GM12878 (cell line): ENCODE measurements around the gene TAPBP. TPM values are rescaled to one million over a fixed set of nuclear protein-coding genes. Genes with fewer than 3 reads are reported as not detected.
"Not testable (repeated sequence)": the region's sequence is repeated elsewhere in the genome, so short reads cannot be mapped to it uniquely, and the experiment has no call there.

Source experiments
- ATAC-seq: fragments of 200-7000 bp; cut with Tn5 transposase; 3 replicates; pipeline ENCODE4 v1.9.1; 2020; ENCODE audit warnings: mild to moderate bottlenecking, moderate library complexity
- BruUV-seq: library from RNA; stranded (reverse); fragments of 400-500 nt; replicated peaks from 2 replicates; lab custom pipeline; 2021; lab: Mats Ljungman, UMichigan
- CTCF ChIA-PET: fragments of 300-600 bp; sonication (Branson Sonifier 250); formaldehyde crosslinking; extraction: SDS; loops from one replicate; lab custom pipeline; 2021; ENCODE audit warnings: inconsistent platforms; lab: Yijun Ruan, JAX
- POLR2A ChIA-PET: fragments of 350-600 bp; formaldehyde crosslinking; extraction: SDS; loops from one replicate; lab custom pipeline; 2021; ENCODE audit warnings: inconsistent platforms; lab: Charles Lee
- RAD21 ChIA-PET: fragments of 300-600 bp; sonication (Branson Sonifier 250); formaldehyde crosslinking; loops from one replicate; lab custom pipeline; 2023; ENCODE audit warnings: antibody characterized with exemption; ENCODE audit not compliant: unreplicated experiment; lab: Charles Lee
- SMC1A ChIA-PET: fragments of 300-600 bp; sonication (Branson Sonifier 250); formaldehyde crosslinking; loops from one replicate; lab custom pipeline; 2023; ENCODE audit not compliant: unreplicated experiment, uncharacterized antibody; lab: Charles Lee
- DNase-seq: peaks from one replicate; pipeline ENCODE4 v3.0.0-alpha.2; 2011; ENCODE audit warnings: low read depth, low spot score
- FAIRE-seq: peaks from 3 replicates; lab custom pipeline; 2011; peaks lifted over from hg19 to GRCh38; lab: Jason Lieb, UNC
- H2AFZ ChIP-seq: 2 replicates; pipeline ENCODE4 v1.6.0; 2011; ENCODE audit warnings: low read depth, low read length, control low read depth; ENCODE audit not compliant: control insufficient read depth
- H3K27ac ChIP-seq: 2 replicates; pipeline ENCODE4 v1.5.1; 2011; ENCODE audit warnings: control low read depth; ENCODE audit not compliant: control insufficient read depth, insufficient read depth
- H3K27me3 ChIP-seq, 2 experiments: replicated peaks in 1 of 2; 2 replicates each; pipeline versions ENCODE4 v1.6.0 to v1.6.1; 2011; ENCODE audit warnings: low read length in 1 of 2; ENCODE audit not compliant: control insufficient read depth in 2 of 2, insufficient read depth in 2 of 2
- H3K36me3 ChIP-seq, 2 experiments: 2 replicates each; pipeline ENCODE4 v1.5.1; 2011; ENCODE audit warnings: low read length in 1 of 2; ENCODE audit not compliant: control insufficient read depth in 2 of 2, insufficient read depth in 2 of 2
- H3K4me1 ChIP-seq: 2 replicates; pipeline ENCODE4 v1.6.1; 2011; ENCODE audit warnings: mild to moderate bottlenecking, low read length, moderate library complexity, mixed read lengths; ENCODE audit not compliant: control insufficient read depth, insufficient read depth
- H3K4me2 ChIP-seq: 2 replicates; pipeline ENCODE4 v1.6.0; 2011; ENCODE audit warnings: control low read depth; ENCODE audit not compliant: control insufficient read depth, insufficient read depth
- H3K4me3 ChIP-seq: fragments of 200-600 bp; sonication (generic); 2 replicates; pipeline ENCODE4 v1.5.1; 2016
- H3K79me2 ChIP-seq: 2 replicates; pipeline ENCODE4 v1.6.0; 2011; ENCODE audit warnings: low read length; ENCODE audit not compliant: control insufficient read depth, insufficient read depth
- H3K9ac ChIP-seq: 2 replicates; pipeline ENCODE4 v1.8.0; 2011; ENCODE audit warnings: low read length, control low read depth, mixed read lengths; ENCODE audit not compliant: control insufficient read depth, insufficient read depth
- H3K9me3 ChIP-seq: replicated peaks from 3 replicates; pipeline ENCODE4 v1.5.1; 2011; ENCODE audit warnings: mild to moderate bottlenecking, low read length; ENCODE audit not compliant: control insufficient read depth, insufficient read depth
- H4K20me1 ChIP-seq: 2 replicates; pipeline ENCODE4 v1.6.0; 2011; ENCODE audit not compliant: control insufficient read depth, insufficient read depth
- BRCA1 ChIP-seq: IDR thresholded peaks from 2 replicates; pipeline ENCODE4 v1.6.1; 2011; ENCODE audit warnings: low read depth, low read length, improper control_type of control experiment
- POLR2A ChIP-seq: IDR thresholded peaks from 2 replicates; pipeline ENCODE4 v1.6.1; 2011; ENCODE audit warnings: low read depth, mild to moderate bottlenecking, low read length
- RB1 ChIP-seq: fragments of 450-650 bp; formaldehyde crosslinking; IDR thresholded peaks from 2 replicates; pipeline ENCODE4 v1.6.1; 2017; ENCODE audit warnings: mild to moderate bottlenecking, borderline replicate concordance
- SREBF1 ChIP-seq: IDR thresholded peaks from 2 replicates; pipeline ENCODE4 v1.6.1; 2012; ENCODE audit warnings: mild to moderate bottlenecking, low read length
- SUZ12 ChIP-seq: fragments of 200-600 bp; sonication (generic); IDR thresholded peaks from one replicate; pipeline ENCODE4 v1.6.1; 2018; ENCODE audit warnings: antibody characterized with exemption, mild to moderate bottlenecking; ENCODE audit not compliant: unreplicated experiment
- WGBS: methylation state at CpG from one replicate; pipeline ENCODE4 v1.1.6; 2016; ENCODE audit warnings: low lambda C conversion rate; ENCODE audit not compliant: insufficient replicate concordance, insufficient coverage; ENCODE audit errors: missing lambda C conversion rate; 5-methylcytosine and 5-hydroxymethylcytosine counted together
- in situ Hi-C: fragments of 300-500 bp; cut with MboI; formaldehyde crosslinking; loops from 9 replicates; pipeline ENCODE4 v1.14.3; 2018; ENCODE audit warnings: mixed read lengths
- intact Hi-C: fragments of 100-400 bp; cut with micrococcal nuclease; formaldehyde crosslinking; loops from one replicate; pipeline ENCODE4 v1.14.2; 2022; ENCODE audit not compliant: unreplicated experiment
- polyA plus RNA-seq, 11 experiments: library from polyadenylated mRNA; depleted of rRNA in 4 of 11; unstranded in 6 of 11; stranded (reverse) in 5 of 11; fragments of >200 nt; fragmentation: Nextera tagmentation in 4 of 11; fragmentation: Illumina TruSeq in 1 of 11; extraction: Ambion mirVana in 4 of 11; extraction: Trizol in 1 of 11; gene quantifications; 1 replicate in 1 of 11; 2 replicates in 10 of 11; pipeline versions ENCODE4 v1.2.1 to v1.2.3, GENCODE V29; 2011 to 2016; ENCODE audit warnings: inconsistent platforms in 2 of 11, missing spikeins in 2 of 11, low read depth in 1 of 11
- total RNA-seq, 4 experiments: library from RNA; depleted of rRNA in 3 of 4; stranded (reverse); fragments of >200 nt in 3 of 4; fragmentation: Illumina TruSeq in 1 of 4; extraction: Trizol in 1 of 4; gene quantifications; 2 replicates each; pipeline versions ENCODE4 v1.2.1 to v1.2.3, GENCODE V29; 2013 to 2021
- TF ChIP-seq, protein P1 (sequence below): fragments of 450-650 bp; formaldehyde crosslinking; IDR thresholded peaks from 2 replicates; pipeline ENCODE4 v1.4.0; 2022; ENCODE audit warnings: mild to moderate bottlenecking, moderate library complexity

Gene TAPBP
- total and polyA plus RNA-seq, 10 of the 15 experiments (the other 5 are each of a cell fraction or from before 2014, with no cell fraction given): 14.6 to 210 (median 78.1) TPM

DNA sequence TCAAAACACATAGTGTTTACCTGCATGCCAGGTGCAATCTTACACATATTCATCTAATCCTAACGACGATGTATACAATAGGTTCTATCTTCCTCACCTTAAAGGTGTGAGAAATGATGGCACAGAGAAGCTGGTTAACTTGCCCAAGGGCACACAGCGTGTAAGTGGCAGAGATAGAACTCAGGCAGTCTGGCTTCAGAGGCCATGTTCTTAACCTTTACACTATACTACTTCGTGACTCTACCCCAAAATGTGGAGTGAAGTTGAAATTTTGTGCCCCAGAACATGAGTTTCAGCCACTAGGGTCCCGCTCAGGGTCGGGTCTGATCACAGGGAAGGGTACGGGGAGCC, 42.8 kb downstream of the TAPBP start (continued):
- TF ChIP-seq, protein P1, sequence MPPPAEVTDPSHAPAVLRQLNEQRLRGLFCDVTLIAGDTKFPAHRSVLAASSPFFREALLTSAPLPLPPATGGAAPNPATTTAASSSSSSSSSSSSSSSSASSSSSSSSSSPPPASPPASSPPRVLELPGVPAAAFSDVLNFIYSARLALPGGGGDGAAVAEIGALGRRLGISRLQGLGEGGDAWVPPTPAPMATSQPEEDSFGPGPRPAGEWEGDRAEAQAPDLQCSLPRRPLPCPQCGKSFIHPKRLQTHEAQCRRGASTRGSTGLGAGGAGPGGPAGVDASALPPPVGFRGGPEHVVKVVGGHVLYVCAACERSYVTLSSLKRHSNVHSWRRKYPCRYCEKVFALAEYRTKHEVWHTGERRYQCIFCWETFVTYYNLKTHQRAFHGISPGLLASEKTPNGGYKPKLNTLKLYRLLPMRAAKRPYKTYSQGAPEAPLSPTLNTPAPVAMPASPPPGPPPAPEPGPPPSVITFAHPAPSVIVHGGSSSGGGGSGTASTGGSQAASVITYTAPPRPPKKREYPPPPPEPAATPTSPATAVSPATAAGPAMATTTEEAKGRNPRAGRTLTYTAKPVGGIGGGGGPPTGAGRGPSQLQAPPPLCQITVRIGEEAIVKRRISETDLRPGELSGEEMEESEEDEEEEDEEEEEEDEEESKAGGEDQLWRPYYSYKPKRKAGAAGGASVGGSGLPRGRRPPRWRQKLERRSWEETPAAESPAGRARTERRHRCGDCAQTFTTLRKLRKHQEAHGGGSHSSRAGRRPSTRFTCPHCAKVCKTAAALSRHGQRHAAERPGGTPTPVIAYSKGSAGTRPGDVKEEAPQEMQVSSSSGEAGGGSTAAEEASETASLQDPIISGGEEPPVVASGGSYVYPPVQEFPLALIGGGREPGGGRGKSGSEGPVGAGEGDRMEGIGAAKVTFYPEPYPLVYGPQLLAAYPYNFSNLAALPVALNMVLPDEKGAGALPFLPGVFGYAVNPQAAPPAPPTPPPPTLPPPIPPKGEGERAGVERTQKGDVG (CRISPR knock-in tag): 0 out of 2 replicates have a peak, but pooled peaks have one; percentile 8
- TF ChIP-seq BRCA1 (no peak), RB1 (no peak)
- TF ChIP-seq, all 136 proteins: peak for 6

DNA sequence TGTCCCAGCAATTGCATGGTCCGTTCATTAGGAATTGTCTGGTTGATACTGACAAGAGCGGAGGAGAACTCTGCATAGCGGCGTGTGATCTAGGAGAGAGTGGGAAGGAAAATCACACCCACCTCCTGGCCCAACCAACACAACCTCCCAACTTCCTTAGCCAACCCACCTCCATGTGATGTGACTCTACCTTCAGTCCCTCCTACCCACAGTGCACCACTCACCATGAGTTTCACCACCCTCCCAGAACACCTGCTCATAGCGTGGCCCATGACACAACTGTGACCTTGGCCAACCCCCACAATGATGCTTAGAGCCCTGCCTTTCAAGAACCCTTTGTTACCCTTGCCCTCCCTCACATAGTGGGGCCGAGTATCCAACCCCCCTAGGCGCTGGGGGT, 49.9 kb downstream of the TAPBP start:
- no peak overlapping the region for H3K4me3 ChIP-seq
- H2AFZ ChIP-seq: no peak overlapping the region
- no peaks in the 10 kb centered on the region for H3K79me2 ChIP-seq
- H3K27me3 ChIP-seq: no peaks in the 10 kb centered on the region
- 85% methylated on average over 7 of the region's 7 CpGs for whole genome bisulfite sequencing
- intact Hi-C loops: no loop called here
- H3K9me3 ChIP-seq: no peaks in the 10 kb centered on the region
- ChIA-PET POLR2A (no interaction called here), CTCF (interaction anchor here (0.8 kb wide), 1 partner anchor 10 kb away, joined by 4 read pairs; no protein-coding TSS in a partner anchor), RAD21 (no interaction called here), SMC1A (no interaction called here)
- BruUV-seq: no TSS peak
- H3K36me3 ChIP-seq: peaks cover 18 to 25% of the 10 kb centered on the region in 2 experiments
- H3K27ac ChIP-seq: no peak overlapping the region
- H3K4me2 ChIP-seq: no peak overlapping the region
- in situ Hi-C loops: no loop called here
- no peaks in the 10 kb centered on the region for H4K20me1 ChIP-seq
- TF ChIP-seq SUZ12 (no peak), POLR2A (0 out of 2 replicates have a peak, but pooled peaks have one; percentile 18), SREBF1 (no peak)
- no peaks in the 10 kb centered on the region for H3K4me1 ChIP-seq
- no peak for DNase-seq
- H3K9ac ChIP-seq: no peak overlapping the region
- no peak for ATAC-seq
- FAIRE-seq: no peak

DNA sequence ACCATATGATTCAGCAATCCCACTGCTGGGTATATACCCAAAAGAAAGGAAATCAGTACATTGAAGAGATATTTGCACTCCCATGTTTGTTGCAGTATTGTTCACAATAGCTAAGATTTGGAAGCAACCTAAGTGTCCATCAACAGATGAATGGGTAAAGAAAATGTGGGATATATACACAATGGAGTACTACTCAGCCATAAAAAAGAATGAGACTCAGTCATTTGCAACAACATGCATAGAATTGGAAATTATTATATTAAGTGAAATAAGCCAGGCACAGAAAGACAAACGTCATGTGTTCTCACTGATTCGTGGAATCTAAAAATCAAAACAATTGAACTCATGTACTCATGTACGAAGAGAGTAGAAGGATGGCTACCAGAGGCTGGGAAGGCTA, 51.4 kb downstream of the TAPBP start:
- H3K79me2 ChIP-seq, H3K27me3 ChIP-seq, H3K9me3 ChIP-seq, H4K20me1 ChIP-seq, SMC1A ChIA-PET, H3K4me2 ChIP-seq, H2AFZ ChIP-seq, DNase-seq, RAD21 ChIA-PET, in situ Hi-C loops, H3K4me3 ChIP-seq, ATAC-seq, FAIRE-seq, H3K9ac ChIP-seq, H3K27ac ChIP-seq, BruUV-seq, intact Hi-C loops, H3K4me1 ChIP-seq: not testable (repeated sequence)
- WGBS: 97% methylated on average over 3 of the region's 3 CpGs
- ChIA-PET POLR2A (interaction anchor here (0.6 to 2.0 kb wide), 3 partner anchors 12 to 270 kb away, joined by 3 to 8 read pairs (median 3); no protein-coding TSS in a partner anchor), CTCF (interaction anchor here (4.4 kb wide), 1 partner anchor 14 kb away, joined by 15 read pairs; no protein-coding TSS in a partner anchor)
- H3K36me3 ChIP-seq: peaks cover 18 to 22% of the 10 kb centered on the region in 2 experiments
